GM21381 (cell line): Measurements from ENCODE around the gene PRR33.

ENCODE experiments used
- ATAC-seq: cut with Tn5 transposase; IDR thresholded peaks from one replicate; pipeline ENCODE4 v1.9.1; 2021; ENCODE audit warnings: mild to moderate bottlenecking, moderate library complexity; ENCODE audit not compliant: unreplicated experiment

The PRR33 gene

GRCh38 chr11:1928470-1928890 lies 36.8 kb upstream of the PRR33 start:
- ATAC-seq: no peak

GRCh38 chr11:1927848-1928469 lies 36.3 kb upstream of the PRR33 start:
- no peak for ATAC-seq

GRCh38 chr11:1927026-1927847 lies 35.5 kb upstream of the PRR33 start:
- no peak for ATAC-seq

- ATAC-seq: no peak
These were observed 34.7 kb upstream of the PRR33 start for GRCh38 chr11:1926156-1927025.

GRCh38 chr11:1925373-1926155 lies 33.9 kb upstream of the PRR33 start:
- ATAC-seq: no peak

- no peak for ATAC-seq
These were observed 33.1 kb upstream of the PRR33 start for GRCh38 chr11:1924646-1925372.

- ATAC-seq: no peak
These were observed 32.5 kb upstream of the PRR33 start for GRCh38 chr11:1924181-1924580.

GRCh38 chr11:1923201-1923956 lies 31.7 kb upstream of the PRR33 start:
- no peak for ATAC-seq

- ATAC-seq: no peak
These were observed 30.9 kb upstream of the PRR33 start for GRCh38 chr11:1922481-1923081.

GRCh38 chr11:1921574-1922141 lies 30.0 kb upstream of the PRR33 start:
- no peak for ATAC-seq

GRCh38 chr11:1920909-1921573 lies 29.3 kb upstream of the PRR33 start:
- no peak for ATAC-seq

GRCh38 chr11:1920128-1920908 lies 28.6 kb upstream of the PRR33 start:
- ATAC-seq: no peak

GRCh38 chr11:1919391-1920127 lies 27.9 kb upstream of the PRR33 start, which contains the start of gene TNNT3:
Gene TNNT3, plus strand, starts transcription at chr11:1919703. Its CDS starts 3,172 bp downstream, at chr11:1922875.
- no peak for ATAC-seq

- no peak for ATAC-seq
These were observed 27.0 kb upstream of the PRR33 start for GRCh38 chr11:1918436-1919315.
